Epithelial cell of esophagus (primary cell): ENCODE results near the gene RGN.
A peak's percentile ranks its signal among the peaks of the same experiment; 100 is the strongest.

ENCODE experiments used
- DNase-seq: peaks from one replicate; pipeline ENCODE4 v3.0.0; 2010; ENCODE audit warnings: low read depth
- H3K4me3 ChIP-seq: 2 replicates; pipeline ENCODE4 v1.5.1; 2011; ENCODE audit warnings: mild to moderate bottlenecking, low read length, control low read depth
- CTCF ChIP-seq: IDR thresholded peaks from 2 replicates; pipeline ENCODE4 v1.5.1; 2011; ENCODE audit warnings: low read depth, mild to moderate bottlenecking, low read length, control low read depth, inconsistent platforms; ENCODE audit not compliant: insufficient read depth; ENCODE audit errors: missing control alignments

The RGN gene

GRCh38 chrX:47078129-47079043 lies at the start of gene RGN:
Gene RGN, plus strand, starts transcription at chrX:47078443. Its CDS starts 2,702 bp downstream, at chrX:47081145.
- no peak for TF ChIP-seq CTCF
- no peak for DNase-seq
- H3K4me3 ChIP-seq: peak within 1 kb of the TSS; percentile 21

- TF ChIP-seq CTCF: peak; percentile 40
These were observed 47.9 kb upstream of the RGN start for GRCh38 chrX:47030339-47030738.

GRCh38 chrX:47047989-47048388 lies 30.3 kb upstream of the RGN start:
- H3K4me3 ChIP-seq: no peak overlapping the region
- no peak for DNase-seq
- TF ChIP-seq CTCF: no peak

More at GRCh38 chrX:47030339-47030738, 47.9 kb upstream of the RGN start:
- H3K4me3 ChIP-seq: no peak overlapping the region
- peak; percentile 66 for DNase-seq

- no peak overlapping the region for H3K4me3 ChIP-seq
- DNase-seq: no peak
- TF ChIP-seq CTCF: no peak
These were observed 18.9 kb upstream of the RGN start for GRCh38 chrX:47059142-47059874.

- no peak for TF ChIP-seq CTCF
- no peak overlapping the region for H3K4me3 ChIP-seq
- DNase-seq: peak; percentile 9
These were observed 17.5 kb upstream of the RGN start for GRCh38 chrX:47060708-47061107.

- no peak for DNase-seq
- H3K4me3 ChIP-seq: no peak overlapping the region
- no peak for TF ChIP-seq CTCF
These were observed 16.9 kb upstream of the RGN start for GRCh38 chrX:47061238-47061919.
